T1000 (cell line): ENCODE measurements around the gene TMEM201.
"Not testable (repeated sequence)": the region's sequence is repeated elsewhere in the genome, so short reads cannot be mapped to it uniquely, and the experiment has no call there.

ENCODE experiments used
- DNase-seq: peaks from one replicate; lab custom pipeline; 2025; ENCODE audit warnings: mixed read lengths; lab: John Stamatoyannopoulos, UW

TMEM201 gene, protein sequence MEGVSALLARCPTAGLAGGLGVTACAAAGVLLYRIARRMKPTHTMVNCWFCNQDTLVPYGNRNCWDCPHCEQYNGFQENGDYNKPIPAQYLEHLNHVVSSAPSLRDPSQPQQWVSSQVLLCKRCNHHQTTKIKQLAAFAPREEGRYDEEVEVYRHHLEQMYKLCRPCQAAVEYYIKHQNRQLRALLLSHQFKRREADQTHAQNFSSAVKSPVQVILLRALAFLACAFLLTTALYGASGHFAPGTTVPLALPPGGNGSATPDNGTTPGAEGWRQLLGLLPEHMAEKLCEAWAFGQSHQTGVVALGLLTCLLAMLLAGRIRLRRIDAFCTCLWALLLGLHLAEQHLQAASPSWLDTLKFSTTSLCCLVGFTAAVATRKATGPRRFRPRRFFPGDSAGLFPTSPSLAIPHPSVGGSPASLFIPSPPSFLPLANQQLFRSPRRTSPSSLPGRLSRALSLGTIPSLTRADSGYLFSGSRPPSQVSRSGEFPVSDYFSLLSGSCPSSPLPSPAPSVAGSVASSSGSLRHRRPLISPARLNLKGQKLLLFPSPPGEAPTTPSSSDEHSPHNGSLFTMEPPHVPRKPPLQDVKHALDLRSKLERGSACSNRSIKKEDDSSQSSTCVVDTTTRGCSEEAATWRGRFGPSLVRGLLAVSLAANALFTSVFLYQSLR

DNA sequence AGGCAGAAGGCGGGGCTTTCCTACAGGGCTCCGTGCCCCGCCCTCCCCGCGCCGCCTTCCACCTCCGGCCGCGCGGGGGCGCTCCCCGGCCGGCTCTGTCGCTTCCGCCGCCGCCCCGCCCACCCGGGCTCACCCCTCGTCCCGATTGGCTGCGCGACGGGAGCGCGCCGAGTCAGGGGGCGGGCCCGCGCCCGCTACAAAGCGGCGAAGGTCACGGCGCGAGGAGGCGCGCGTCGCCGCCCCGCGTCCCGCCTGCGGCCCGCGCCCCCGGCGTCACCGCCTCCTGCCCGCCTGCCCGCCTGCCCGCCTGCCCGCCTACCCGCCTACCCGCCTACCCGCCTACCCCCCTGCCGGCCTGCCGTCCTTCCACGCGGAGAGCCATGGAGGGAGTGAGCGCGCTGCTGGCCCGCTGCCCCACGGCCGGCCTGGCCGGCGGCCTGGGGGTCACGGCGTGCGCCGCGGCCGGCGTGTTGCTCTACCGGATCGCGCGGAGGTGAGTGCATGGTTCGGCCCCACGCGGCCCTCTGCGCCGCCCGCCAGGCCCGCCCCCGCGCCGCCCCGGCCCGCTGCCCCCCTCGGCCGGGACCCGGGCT lies at the start of gene TMEM201:
TSS of gene TMEM201 (plus strand) at position 361 of the 593 bp plus-strand sequence. CDS start at position 381, 20 bp downstream.
- peak; percentile 85 for DNase-seq

DNA sequence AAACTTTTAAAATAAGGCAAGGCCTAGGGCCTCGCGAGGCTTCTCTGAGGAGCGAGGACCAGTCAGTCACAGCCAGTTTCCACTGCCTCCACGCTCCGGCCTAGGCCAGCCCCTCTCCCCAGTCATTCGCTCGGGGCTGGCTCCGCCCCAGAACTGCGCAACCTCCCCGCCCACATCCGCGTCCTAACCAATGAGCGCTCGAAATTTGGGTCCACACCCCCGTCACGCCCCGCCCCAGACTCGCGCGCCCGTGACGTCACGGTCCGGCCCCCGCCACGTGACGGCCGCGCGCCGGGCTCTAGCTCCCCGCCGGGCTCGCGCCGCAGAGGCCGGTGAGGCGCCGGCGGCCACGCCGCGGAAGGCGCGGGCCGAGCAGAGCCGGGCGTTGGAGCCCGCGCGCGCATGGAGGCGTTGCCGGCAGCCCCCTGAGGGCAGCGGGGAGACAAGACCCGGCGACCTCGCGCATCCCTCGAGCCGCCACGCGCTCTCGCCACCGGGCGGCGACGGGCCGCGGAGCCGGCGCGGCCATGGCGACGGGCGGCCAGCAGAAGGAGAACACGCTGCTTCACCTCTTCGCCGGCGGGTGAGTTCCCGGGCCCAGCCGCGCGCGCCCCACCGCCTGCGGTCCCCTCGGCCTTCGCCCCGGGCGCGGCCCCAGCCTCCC lies 49.4 kb upstream of the TMEM201 start, which contains the start of gene SLC25A33:
TSS of gene SLC25A33 (plus strand) at position 301 of the 664 bp plus-strand sequence. CDS start at position 528, 227 bp downstream.
- peak; percentile 98 for DNase-seq

DNA sequence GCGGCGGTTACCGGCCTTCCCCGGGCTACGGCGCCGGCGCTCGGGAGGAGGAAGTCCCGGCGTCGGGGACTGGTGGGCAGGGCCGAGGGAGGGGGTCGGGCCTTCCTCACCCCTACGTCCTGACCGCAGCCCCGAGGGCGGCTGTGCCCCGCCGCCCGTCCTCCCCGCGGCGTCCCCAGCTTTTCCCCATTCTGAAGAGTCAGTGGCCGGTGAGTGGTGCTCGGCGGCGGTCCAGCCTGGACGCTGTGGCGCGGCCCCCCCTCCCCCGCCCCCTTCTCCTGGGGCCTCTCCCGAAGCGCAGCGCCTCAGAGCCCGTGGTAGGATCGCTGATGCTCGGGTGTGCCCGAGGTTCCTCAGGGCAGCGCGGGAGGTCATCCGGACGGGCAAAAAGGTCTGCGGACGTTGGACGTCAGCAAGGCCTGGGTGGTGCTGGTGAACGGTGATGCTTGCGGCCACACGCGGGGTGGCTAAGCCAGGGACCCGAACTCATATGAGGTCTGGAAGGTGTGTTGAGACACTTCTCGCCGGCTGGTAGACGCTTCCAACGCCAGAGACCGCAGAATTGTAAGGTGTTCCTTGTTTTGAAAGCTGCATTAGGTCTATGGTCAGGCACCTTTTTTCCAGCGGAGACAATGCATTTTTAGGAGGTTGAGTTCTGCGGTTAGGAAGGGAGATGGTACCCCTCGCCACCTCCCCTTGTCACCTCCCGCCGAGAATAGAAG lies 48.7 kb upstream of the TMEM201 start:
- peak; percentile 46 for DNase-seq

DNA sequence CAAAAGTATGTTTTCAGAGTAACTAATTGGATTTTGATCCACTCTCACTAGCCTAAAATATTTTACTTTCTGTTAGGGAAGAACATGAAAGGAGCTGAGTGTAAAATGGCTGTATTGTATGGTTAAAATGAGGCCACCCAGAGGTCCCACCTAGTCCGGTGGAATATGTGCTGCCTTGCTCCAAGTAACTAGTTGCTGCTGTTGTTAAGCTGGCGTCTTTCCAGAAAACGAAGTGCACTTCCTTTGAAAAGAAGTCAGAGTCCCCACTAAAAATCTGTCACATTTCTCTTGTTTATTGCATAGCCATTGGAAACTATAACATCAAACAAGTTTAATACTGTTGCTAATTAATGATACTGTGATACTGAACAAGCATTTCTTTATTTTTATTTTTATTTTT lies 46.3 kb upstream of the TMEM201 start:
- no peak for DNase-seq

DNA sequence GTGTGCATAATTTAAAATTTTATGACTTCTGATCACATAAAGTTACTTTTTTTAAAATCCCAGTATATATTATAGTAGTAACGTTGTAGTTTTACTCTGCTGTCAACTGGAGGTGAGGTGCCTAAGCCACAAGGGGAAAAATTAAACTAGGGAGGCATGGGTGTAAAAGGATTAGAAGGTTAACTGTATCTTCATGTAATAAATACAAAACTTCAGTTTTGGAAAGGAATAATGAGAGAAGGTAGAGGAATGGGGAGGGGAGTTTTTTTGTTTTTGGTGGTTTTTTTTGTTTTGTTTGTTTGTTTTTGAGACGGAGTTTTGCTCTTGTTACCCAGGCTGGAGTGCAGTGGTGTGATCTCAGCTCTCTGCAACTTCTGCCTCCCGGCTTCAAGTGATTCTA lies 43.8 kb upstream of the TMEM201 start:
- no peak for DNase-seq

DNA sequence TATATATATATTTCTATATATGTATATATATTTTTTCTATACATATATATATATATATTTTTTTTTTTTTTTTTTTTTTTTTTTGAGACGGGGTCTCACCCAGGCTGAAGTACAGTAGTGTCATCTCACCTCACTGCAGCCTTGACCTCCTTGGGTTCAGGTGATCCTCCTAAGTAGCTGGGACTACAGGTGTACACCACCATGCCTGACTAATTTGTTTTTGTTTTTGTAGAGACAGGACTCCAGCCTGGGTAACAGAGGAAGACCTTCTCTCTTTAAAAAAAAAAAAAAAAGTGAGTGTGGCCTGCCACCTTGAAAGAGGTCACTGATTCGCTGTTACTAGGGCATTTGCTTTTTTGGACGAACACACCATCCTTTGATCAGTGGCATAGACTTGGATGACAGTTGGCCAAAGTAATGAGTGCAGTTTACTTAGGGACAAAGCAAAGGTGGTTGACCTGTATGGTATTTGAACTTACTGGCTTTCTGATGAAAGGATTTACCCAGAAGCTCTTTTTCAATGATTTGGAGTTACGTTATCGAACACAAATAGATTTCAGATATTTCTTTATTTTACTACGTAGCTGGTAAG lies 38.7 kb upstream of the TMEM201 start:
- no peak for DNase-seq

DNA sequence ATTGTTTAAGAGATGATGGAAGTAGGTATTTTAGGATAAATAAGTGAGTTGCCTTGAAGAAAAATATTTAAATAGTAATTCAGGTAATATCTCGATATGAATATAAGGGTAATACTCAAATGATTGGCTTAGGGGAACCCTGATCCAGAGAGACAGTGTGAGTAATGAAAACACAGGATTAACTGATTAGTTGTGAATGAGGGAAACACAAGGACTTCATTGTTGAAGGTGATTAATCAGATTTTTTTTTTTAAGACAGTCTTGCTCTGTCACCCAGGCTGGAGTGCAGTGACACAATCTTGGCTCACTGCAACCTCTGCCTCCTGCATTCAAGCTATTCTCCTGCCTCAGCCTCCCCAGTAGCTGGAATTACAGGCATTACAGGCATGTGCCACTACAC lies 36.7 kb upstream of the TMEM201 start:
- DNase-seq, result no peak

DNA sequence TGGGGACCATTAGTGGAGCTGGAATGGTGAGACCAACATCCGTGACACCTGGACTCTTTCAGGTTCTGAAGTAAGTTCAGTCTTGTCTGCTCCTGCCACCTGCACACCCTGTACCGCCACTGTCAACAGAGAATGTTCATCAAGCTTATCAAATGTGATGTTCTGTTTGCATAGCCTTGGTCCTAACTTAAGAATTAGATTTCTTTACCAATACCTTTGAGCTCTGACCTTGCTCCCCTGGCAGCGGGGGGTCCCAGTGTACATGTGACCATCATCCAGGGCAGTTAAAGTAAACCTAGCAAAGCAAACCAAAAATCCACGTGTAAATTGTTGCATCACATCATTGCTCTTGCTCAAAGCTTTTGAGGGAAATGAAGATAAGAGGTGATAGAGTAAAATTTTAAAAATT lies 35.0 kb upstream of the TMEM201 start:
- DNase-seq, result no peak

DNA sequence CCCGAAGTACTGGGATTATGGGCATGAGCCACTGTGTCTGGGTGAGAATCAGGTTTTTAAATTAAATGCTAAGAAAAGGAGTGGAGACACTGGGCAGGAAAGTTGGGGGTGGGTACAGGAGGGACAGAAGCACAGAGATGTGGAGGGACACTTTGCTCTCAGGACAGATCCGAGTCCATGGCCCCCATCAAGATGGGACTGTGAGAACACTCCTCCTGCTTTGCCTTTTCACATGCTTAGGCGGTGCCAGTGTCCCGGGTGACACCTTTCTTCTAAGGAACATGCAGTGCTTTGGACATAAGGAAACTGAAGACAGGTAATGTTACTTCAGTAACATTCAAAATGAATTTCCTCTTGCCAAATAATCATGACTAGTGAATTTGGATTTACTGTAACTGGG lies 32.8 kb upstream of the TMEM201 start:
- DNase-seq, result no peak

DNA sequence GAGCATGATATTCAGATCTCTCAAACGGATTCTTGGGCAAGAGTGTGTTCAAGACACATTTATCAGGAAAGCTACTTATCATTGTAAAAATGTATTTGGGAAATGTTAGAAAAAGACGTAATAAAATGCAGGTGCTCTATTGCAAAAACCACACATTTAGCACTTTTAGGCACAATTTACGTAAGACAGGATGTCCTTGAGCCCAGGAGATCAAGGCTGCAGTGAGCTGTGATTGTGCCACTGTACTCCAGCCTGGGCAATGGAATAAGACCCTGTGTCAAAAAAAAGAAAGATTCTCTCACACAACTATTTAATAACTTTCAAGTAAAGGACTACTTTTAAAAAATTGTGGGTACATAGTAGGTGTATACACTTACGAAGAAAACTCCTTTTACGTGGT lies 31.1 kb upstream of the TMEM201 start:
- no peak for DNase-seq

DNA sequence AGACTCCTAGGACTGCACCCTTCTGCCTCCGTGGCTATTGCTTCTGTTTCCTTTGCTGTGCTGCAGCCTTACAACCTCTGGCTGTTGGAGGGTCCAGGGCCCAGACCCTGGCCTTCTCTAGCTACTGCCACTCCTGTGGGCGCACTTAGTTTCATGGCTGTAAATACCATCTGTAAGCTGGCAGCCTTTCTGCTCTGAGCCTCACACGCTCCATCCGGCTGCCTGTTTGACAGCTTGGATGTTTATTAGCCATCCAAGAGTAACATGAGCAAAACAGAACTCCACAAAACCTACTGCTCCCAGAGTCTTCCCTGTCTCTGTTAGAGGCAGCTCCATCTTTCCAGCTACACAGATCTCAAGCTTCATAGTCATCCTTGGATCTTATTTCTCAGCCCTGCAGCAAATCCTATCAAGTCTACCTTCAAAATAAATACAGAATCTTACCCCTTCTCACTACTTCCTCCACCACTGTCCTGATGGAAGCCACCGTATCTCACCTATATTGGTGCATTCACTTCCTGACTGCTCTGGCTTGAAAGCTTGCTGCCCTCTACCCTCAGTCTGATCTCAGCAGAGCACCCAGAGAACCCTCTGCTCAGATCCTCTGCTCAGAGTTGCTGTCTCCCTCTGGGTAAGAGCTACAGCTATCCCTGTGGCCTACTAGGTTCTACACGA lies 30.3 kb upstream of the TMEM201 start:
- DNase-seq, result no peak

DNA sequence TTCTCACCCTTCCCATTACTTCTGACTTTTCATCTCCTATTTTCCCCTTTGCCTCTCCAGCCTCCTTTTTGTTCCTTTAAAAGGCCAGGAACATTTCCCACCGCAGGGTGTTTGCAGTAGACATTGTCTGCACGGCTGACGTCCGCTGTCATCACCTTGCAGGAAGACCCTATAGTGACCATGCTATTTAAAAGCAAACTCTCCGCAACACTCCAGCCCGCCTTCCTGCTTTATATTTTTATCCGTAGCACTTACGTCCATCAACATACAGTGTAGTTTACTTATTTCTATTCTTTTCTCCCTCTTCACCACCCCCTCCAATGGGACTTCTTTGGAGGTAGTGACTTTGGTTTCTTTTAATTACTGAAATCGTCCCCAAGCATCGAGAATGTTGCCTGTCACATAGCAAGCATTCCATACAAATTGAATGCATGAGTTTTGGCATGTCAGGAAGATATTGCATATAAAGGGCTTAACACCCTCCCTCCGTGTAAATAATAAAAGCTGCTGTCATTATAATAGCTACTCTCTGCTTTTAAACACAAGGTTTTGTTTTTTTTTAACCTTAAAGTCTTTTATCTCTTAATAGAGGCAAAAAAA lies 29.7 kb upstream of the TMEM201 start:
- DNase-seq, result no peak

DNA sequence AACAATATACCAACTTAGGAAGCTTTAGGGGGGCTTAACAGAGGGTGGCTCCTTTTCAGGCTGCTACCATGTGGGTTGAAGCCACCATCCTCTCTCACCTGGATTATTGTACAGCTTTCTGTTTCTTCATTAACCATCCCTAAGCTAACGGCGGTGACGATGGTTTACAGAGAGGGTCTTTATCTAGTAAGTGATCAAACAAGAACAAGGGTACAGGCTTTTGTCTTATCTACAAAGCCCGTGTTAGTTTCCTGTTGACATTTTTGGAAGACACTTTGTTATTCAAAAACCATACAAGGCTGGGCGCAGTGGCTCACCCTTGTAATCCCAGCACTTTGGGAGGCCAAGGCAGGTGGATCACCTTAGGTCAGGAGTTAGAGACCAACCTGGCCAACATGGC lies 29.0 kb upstream of the TMEM201 start:
- no peak for DNase-seq

DNA sequence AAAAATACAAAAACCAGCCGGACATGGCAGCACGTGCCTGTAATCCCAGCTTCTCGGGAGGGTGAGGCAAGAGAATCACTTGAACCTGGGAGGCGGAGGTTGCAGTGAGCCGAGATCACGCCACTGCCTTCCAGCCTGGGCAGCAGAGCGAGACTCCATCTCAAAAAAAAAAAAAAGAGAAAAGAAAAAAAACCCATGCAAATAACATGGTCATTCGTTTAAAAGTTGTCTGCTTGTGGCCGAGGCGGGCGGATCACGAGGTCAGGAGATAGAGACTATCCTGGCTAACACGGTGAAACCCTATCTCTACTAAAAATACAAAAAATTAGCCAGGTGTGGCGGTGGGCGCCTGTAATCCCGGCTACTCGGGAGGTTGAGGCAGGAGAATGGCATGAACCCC lies 28.6 kb upstream of the TMEM201 start:
- DNase-seq, result not testable (repeated sequence)

DNA sequence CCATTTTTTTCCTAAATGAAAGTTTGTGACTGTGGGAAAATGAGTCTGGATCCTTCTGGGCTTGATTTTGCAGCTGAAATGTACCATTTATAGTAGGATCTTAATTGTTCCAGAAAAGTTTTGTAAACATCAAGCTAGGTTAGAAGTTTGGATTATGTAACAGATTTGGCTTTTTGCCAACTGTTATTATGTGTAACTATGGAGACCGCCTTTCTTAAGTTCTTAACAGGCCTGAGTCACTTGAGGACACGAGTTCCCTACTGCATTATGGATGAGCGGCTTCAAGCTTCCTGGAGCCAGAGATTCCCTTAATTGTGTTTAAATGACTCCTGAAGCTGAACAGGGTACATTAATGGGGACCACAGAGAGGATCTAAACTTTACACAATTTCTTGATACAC lies 27.3 kb upstream of the TMEM201 start:
- DNase-seq, result peak; percentile 17

DNA sequence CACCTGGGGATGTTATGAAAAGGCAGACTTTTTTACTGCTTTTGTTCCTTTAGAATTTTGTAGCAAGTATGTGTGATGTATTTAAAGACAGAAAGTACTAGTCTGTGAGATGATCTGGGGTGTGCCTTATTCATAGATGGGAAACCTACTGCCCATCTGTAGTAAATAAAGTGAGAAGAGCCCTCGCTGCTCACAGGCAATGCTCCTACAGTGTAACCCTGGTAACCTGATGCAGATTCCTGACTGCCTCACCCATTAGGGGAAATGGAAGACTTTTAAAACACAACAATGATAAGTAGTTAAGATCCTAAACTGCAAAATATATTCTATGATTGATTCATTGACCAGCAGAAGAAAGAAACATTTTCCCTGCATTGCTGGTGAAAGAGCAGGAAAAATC lies 19.4 kb upstream of the TMEM201 start:
- no peak for DNase-seq

DNA sequence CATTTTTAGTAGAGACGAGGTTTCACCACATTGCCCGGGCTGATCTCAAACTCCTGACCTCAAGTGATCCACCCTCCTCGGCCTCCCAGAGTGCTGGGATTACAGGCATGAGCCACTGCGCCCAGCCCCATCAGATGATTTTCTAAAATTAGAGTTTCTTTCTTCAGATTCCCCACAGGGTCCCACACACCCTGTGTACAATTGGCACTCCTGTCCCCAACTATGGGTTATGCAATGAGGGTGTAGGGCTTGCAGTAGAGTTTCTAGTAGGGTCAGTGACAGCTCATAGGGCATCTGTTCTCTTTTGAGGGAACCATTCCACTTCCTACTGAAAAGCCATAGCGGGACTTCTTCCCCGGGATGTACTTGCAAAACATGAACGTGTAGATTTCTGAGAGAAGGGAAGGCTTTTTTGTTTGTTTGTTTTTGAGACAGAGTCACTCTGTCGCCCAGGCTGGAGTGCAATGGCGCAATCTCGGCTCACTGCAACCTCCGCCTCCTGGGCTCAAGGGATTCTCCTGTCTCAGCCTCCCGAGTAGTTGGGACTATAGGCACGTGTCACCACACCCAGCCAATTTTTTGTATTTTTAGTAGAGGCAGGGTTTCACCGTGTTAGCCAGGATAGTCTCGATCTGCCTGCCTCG lies 17.7 kb upstream of the TMEM201 start:
- not testable (repeated sequence) for DNase-seq

DNA sequence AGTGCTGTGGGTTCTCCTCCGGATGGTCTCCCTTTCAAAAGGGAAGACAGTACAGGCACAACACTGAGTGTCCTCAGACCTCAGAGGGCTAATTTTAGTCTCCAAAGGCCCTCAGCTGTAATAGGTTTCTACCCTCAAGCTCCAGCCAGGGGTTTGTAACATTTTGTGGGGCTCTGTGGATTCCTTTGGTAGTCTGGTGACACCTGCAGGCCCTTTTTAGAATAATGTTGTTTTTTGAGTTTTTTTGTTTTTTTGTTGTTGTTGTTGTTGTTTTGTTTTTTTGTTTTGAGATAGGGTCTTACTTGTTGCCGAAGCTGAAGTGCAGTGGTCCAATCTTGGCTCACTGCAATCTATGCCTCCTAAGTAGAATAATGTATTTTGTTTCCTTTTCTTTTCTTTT lies 15.0 kb upstream of the TMEM201 start:
- no peak for DNase-seq

DNA sequence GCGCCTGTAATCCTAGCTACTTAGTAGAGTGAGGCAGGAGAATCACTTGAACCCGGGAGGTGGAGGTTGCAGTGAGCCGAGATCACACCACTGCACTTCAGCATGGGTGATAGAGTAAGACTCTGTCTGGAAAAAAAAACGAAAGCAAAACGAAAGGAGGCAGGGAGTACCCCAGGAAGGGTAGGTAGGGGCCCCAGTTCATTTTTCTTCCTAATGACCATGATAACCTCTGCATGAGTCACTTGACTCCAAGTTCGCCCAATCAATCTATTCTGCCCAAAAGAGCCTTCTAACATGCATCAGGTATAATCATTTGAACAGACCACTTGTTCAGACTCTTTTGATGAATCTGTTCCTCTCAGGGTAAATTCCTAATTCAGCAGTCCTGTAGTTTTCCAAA lies 13.2 kb upstream of the TMEM201 start:
- DNase-seq, result no peak

DNA sequence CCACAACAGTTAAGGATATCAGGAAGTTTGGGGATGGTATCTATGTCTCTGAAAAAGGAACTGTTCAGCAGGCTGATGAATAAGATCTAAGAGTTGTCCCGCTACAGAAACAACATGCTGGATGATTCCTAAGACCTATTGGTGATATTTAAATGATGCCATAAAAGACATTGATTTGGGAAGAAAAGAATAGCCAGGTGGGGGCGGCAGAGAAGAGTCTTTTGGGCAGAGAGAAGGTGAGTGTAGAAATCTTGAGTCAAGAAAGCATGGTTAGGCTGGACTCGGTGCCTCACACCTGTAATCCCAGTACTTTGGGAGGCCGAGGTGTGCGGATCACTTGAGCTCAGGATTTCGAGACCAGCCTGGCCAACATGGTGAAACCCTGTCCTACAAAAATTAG lies 11.8 kb upstream of the TMEM201 start:
- DNase-seq, result no peak
